CD4-positive, alpha-beta T cell (primary cell): ENCODE data around the gene PLS3. TPM values are rescaled to one million over a fixed set of nuclear protein-coding genes. Genes with fewer than 3 reads are reported as not detected.

Experiments used
- ATAC-seq: fragments of 200-7000 bp; cut with Tn5 transposase; one replicate; pipeline ENCODE4 v1.10.0; 2022; ENCODE audit warnings: mild to moderate bottlenecking; ENCODE audit not compliant: poor library complexity
- CTCF ChIA-PET: fragments of 350-600 bp; sonication (Branson Sonifier 250); formaldehyde crosslinking; loops from one replicate; lab custom pipeline; 2021; ENCODE audit warnings: antibody characterized with exemption, inconsistent platforms; lab: Charles Lee
- POLR2A ChIA-PET: fragments of 350-600 bp; sonication (Branson Sonifier 250); formaldehyde crosslinking; loops from one replicate; lab custom pipeline; 2021; ENCODE audit warnings: antibody characterized with exemption, inconsistent platforms; lab: Charles Lee
- DNase-seq, 14 experiments: peaks; one replicate each; pipeline ENCODE4 v3.0.0-alpha.2; 2013 to 2020; ENCODE audit warnings: mixed read lengths in 2 of 14
- H3K27ac ChIP-seq, 2 donors: one replicate each; pipeline versions ENCODE4 v1.5.1 to v1.7.0; 2013; ENCODE audit warnings: low read length in 2 of 2, low read depth in 1 of 2, mild to moderate bottlenecking in 1 of 2
- H3K27me3 ChIP-seq, 2 experiments: 1 replicate in 1 of 2; 2 replicates in 1 of 2; pipeline versions ENCODE4 v1.6.1 to v1.7.0; 2013; ENCODE audit warnings: low read length in 2 of 2, control low read depth in 1 of 2, mild to moderate bottlenecking in 1 of 2, moderate library complexity in 1 of 2; ENCODE audit not compliant: insufficient read depth in 2 of 2, control insufficient read depth in 1 of 2
- H3K36me3 ChIP-seq: one replicate; pipeline ENCODE4 v1.6.1; 2013; ENCODE audit warnings: low read length, control low read depth; ENCODE audit not compliant: insufficient read depth
- H3K4me1 ChIP-seq: one replicate; pipeline ENCODE4 v1.6.1; 2013; ENCODE audit warnings: low read length, control low read depth; ENCODE audit not compliant: insufficient read depth
- H3K4me3 ChIP-seq: one replicate; pipeline ENCODE4 v1.5.1; 2013; ENCODE audit warnings: mild to moderate bottlenecking, low read length, moderate library complexity
- H3K9me3 ChIP-seq, 2 experiments: 1 replicate in 1 of 2; 2 replicates in 1 of 2; pipeline versions ENCODE4 v1.6.1 to v1.7.0; 2013; ENCODE audit warnings: low read length in 2 of 2, mild to moderate bottlenecking in 2 of 2, control low read depth in 1 of 2, moderate library complexity in 1 of 2; ENCODE audit not compliant: control insufficient read depth in 1 of 2, insufficient read depth in 1 of 2
- H3K27ac Mint-ChIP-seq: one replicate; pipeline ENCODE4 v1.8.0; 2020; ENCODE audit warnings: mixed read lengths
- H3K27me3 Mint-ChIP-seq: one replicate; pipeline ENCODE4 v1.8.0; 2021; ENCODE audit warnings: mixed read lengths
- H3K36me3 Mint-ChIP-seq: one replicate; pipeline ENCODE4 v1.8.0; 2021; ENCODE audit warnings: low read depth, mixed read lengths
- H3K4me1 Mint-ChIP-seq: one replicate; pipeline ENCODE4 v1.8.0; 2021; ENCODE audit warnings: low read depth, mixed read lengths
- H3K4me3 Mint-ChIP-seq: one replicate; pipeline ENCODE4 v1.8.0; 2020; ENCODE audit warnings: mild to moderate bottlenecking, mixed read lengths
- H3K9me3 Mint-ChIP-seq: one replicate; pipeline ENCODE4 v1.8.0; 2020; ENCODE audit warnings: mixed read lengths
- intact Hi-C, 2 experiments: fragments of 100-400 bp; cut with DNase I in 1 of 2; cut with micrococcal nuclease in 1 of 2; formaldehyde crosslinking; loops; one replicate each; pipeline versions ENCODE4 v1.15.1 to v1.9.0; 2023 to 2025; cut with DNase I, micrococcal nuclease
- total RNA-seq, 174 experiments: library from RNA in 2 of 174; stranded (reverse) in 2 of 174; gene quantifications; one replicate each; pipeline ENCODE4 v1.2.3 and lab custom pipeline; 2021 to 2026
- TF ChIP-seq, protein P1 (sequence below): fragments of 200-600 bp; IDR thresholded peaks from one replicate; pipeline ENCODE4 v1.8.0; 2022; ENCODE audit warnings: antibody characterized with exemption, mild to moderate bottlenecking

Gene PLS3
- total RNA-seq, 2 experiments from 2014 or later = 0.45 TPM; not detected in 1

DNA sequence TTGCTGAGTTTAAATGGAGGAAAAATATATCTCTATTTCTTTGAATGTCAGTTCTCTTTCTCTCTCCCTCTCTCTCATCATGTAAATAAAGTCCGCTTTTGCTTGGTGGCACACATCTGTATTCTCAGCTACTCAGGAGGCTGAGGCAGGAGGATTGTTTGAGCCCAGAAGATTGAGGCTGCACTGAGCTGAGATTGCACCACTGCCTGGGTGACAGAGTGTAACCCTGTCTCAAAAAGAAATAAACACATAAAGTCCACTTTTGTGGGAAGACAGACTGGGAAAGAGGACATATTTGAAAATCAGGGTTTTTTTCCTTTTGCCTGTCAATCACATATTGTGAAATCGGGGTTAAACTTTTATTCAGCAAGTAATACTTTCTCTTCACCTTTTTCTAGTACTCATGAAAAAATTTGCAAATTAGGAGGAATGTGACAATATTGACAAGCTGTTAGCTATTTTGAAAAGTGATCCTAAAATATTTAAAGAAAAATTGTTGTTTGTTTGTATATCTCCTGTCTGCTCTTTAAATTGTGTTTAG, 42.6 kb downstream of the PLS3 start:
- intact Hi-C loops = no loop called here
- TF ChIP-seq, protein P1, sequence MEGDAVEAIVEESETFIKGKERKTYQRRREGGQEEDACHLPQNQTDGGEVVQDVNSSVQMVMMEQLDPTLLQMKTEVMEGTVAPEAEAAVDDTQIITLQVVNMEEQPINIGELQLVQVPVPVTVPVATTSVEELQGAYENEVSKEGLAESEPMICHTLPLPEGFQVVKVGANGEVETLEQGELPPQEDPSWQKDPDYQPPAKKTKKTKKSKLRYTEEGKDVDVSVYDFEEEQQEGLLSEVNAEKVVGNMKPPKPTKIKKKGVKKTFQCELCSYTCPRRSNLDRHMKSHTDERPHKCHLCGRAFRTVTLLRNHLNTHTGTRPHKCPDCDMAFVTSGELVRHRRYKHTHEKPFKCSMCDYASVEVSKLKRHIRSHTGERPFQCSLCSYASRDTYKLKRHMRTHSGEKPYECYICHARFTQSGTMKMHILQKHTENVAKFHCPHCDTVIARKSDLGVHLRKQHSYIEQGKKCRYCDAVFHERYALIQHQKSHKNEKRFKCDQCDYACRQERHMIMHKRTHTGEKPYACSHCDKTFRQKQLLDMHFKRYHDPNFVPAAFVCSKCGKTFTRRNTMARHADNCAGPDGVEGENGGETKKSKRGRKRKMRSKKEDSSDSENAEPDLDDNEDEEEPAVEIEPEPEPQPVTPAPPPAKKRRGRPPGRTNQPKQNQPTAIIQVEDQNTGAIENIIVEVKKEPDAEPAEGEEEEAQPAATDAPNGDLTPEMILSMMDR = no peak
- no peaks in the 10 kb centered on the region for H3K36me3 Mint-ChIP-seq
- ChIA-PET POLR2A (no interaction called here), CTCF (no interaction called here)
- Histone ChIP-seq H3K9me3 (no peaks in the 10 kb centered on the region), H3K4me1 (no peaks in the 10 kb centered on the region), H3K36me3 (no peaks in the 10 kb centered on the region), H3K4me3 (no peak overlapping the region), H3K27ac (no peak overlapping the region), H3K27me3 (no peaks in the 10 kb centered on the region)
- no peak for DNase-seq
- H3K9me3 Mint-ChIP-seq = no peaks in the 10 kb centered on the region
- no peak overlapping the region for H3K4me3 Mint-ChIP-seq
- ATAC-seq = no peak
- H3K4me1 Mint-ChIP-seq = no peaks in the 10 kb centered on the region
- H3K27ac Mint-ChIP-seq = no peak overlapping the region
- no peaks in the 10 kb centered on the region for H3K27me3 Mint-ChIP-seq

DNA sequence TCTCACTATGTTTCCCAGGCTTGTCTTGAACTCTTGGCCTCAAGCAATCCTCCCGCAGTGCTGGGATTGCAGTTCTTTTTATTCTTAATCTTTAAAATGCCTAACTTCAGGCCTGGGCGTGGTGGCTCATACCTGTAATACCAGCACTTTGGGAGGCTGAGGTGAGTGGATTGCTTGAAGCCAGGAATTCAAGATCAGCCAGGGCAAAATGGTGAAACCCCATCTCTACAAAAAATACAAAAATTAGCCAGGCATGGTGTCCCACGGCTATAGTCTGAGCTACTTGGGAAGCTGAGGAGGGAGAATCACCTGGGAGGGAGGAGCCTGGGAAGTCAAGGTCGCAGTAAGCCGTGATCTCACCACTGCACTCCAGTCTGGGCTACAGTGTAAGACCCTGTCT, 45.9 kb downstream of the PLS3 start:
- POLR2A ChIA-PET = no interaction called here
- intact Hi-C loops = no loop called here
- Histone ChIP-seq H3K27ac (no peak overlapping the region), H3K4me3 (no peak overlapping the region), H3K27me3 (no peaks in the 10 kb centered on the region), H3K36me3 (no peaks in the 10 kb centered on the region), H3K9me3 (no peaks in the 10 kb centered on the region), H3K4me1 (no peaks in the 10 kb centered on the region)
- DNase-seq = no peak
- Mint-ChIP-seq H3K9me3 (no peaks in the 10 kb centered on the region), H3K27me3 (no peaks in the 10 kb centered on the region), H3K36me3 (no peaks in the 10 kb centered on the region), H3K4me3 (no peak overlapping the region), H3K4me1 (no peaks in the 10 kb centered on the region), H3K27ac (no peak overlapping the region)
- CTCF ChIA-PET = no interaction called here
- TF ChIP-seq, protein P1 = no peak
- ATAC-seq = no peak

DNA sequence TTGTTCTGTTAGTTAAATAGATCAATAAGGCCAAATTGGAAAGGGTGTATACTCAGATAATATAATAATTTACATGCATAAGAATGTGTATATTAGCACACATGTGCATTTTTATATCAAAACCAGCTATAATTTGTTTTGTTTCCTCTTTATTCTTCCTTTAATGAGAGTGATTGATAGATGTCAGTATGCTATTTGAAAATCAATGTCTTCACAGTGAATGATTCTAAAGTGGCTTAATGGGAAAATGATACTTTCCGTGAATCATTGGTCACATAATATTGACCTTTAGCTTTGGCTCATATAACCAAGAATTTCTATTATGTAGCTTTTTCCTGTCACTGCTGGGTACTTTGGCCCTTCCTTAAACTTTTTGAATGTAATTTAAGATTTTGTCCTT, 48.6 kb downstream of the PLS3 start:
- CTCF ChIA-PET = interaction anchor here (0.7 kb wide), 1 partner anchor 1628 kb away, joined by 3 read pairs; no protein-coding TSS in a partner anchor
- Mint-ChIP-seq H3K27ac (no peak overlapping the region), H3K4me3 (no peak overlapping the region), H3K4me1 (no peaks in the 10 kb centered on the region), H3K36me3 (no peaks in the 10 kb centered on the region), H3K27me3 (no peaks in the 10 kb centered on the region), H3K9me3 (no peaks in the 10 kb centered on the region)
- intact Hi-C loops = no loop called here
- DNase-seq = no peak
- Histone ChIP-seq H3K27ac (no peak overlapping the region), H3K4me1 (no peaks in the 10 kb centered on the region), H3K9me3 (no peaks in the 10 kb centered on the region), H3K36me3 (no peaks in the 10 kb centered on the region), H3K27me3 (no peaks in the 10 kb centered on the region), H3K4me3 (no peak overlapping the region)
- no peak for ATAC-seq
- POLR2A ChIA-PET = no interaction called here
- TF ChIP-seq, protein P1 = no peak
